ENCODE measurements around the gene LIM2. TPM values are rescaled to one million over a fixed set of nuclear protein-coding genes. Genes with fewer than 3 reads are reported as not detected.

Gene LIM2
- polyA plus RNA-seq, 2 donors, result not detected

DNA sequence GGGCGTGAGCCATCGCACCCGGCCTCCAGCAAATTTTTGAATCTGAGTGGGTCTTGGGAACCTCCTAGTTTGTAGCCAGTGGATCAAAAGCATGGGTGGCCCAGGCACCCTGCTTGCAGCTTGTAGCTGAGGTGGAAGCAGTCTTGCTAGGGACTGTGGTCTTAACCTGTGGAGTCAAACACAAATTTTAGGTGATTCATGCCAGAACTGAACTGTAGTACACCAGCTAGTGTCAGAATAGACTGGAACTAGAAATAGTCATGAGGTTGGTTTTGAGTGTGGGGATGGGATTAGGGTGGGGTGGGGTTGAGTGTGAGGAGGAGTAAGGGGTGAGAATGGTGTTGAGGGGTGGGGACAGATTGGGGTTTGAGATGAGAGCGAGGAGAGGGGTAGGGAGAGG lies 5.8 kb downstream of the LIM2 start:
- Histone ChIP-seq H3K27ac (ENCODE audit: low read depth in 2 of 2, low read length in 1 of 2) (no peak overlapping the region), H3K9me3 (ENCODE audit: control insufficient read depth in 2 of 2, insufficient read depth in 1 of 2, low read depth in 1 of 2, low read length in 1 of 2) (no peaks in the 10 kb centered on the region), H3K4me3 (ENCODE audit: low read depth in 1 of 2, low read length in 2 of 2) (no peak overlapping the region), H3K27me3 (ENCODE audit: control insufficient read depth in 1 of 2, insufficient read depth in 2 of 2, low read length in 2 of 2) (no peaks in the 10 kb centered on the region), H3K4me1 (ENCODE audit: control insufficient read depth in 2 of 2, insufficient read depth in 2 of 2, low read length in 1 of 2) (no peaks in the 10 kb centered on the region), H3K36me3 (ENCODE audit: control insufficient read depth in 2 of 2, insufficient read depth in 2 of 2, low read length in 1 of 2) (no peaks in the 10 kb centered on the region)
- WGBS, 2 donors, result 96 to 98% methylated on average over 4 of the region's 4 CpGs

DNA sequence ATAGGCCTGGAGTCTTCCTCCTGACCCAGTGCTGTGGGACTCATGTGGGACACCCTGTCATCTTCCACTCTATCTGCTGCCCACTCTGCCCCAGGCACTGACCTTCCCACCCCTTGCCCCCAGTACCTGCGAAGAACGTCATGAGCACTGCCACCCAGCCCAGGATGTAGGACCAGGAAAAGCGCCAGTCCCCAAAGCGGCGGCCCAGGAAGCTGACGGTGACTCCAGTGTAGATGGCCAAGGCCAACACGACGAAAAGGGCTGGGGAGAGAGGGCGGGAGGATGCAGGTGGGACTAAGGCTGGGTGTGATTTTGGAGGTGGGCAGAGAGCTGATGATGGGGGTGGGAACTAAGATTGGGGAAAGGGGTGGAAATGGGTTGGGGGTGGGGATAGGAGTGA lies 7.4 kb downstream of the LIM2 start:
- Histone ChIP-seq H3K27me3 (ENCODE audit: control insufficient read depth in 1 of 2, insufficient read depth in 2 of 2, low read length in 2 of 2) (no peaks in the 10 kb centered on the region), H3K9me3 (ENCODE audit: control insufficient read depth in 2 of 2, insufficient read depth in 1 of 2, low read depth in 1 of 2, low read length in 1 of 2) (no peaks in the 10 kb centered on the region), H3K4me1 (ENCODE audit: control insufficient read depth in 2 of 2, insufficient read depth in 2 of 2, low read length in 1 of 2) (no peaks in the 10 kb centered on the region), H3K36me3 (ENCODE audit: control insufficient read depth in 2 of 2, insufficient read depth in 2 of 2, low read length in 1 of 2) (no peaks in the 10 kb centered on the region), H3K27ac (ENCODE audit: low read depth in 2 of 2, low read length in 1 of 2) (no peak overlapping the region), H3K4me3 (ENCODE audit: low read depth in 1 of 2, low read length in 2 of 2) (no peak overlapping the region)
- WGBS, 2 donors, result 91 to 95% methylated on average over 9 of the region's 9 CpGs

- Histone ChIP-seq H3K4me1 (ENCODE audit: control insufficient read depth in 2 of 2, insufficient read depth in 2 of 2, low read length in 1 of 2) (no peaks in the 10 kb centered on the region), H3K36me3 (ENCODE audit: control insufficient read depth in 2 of 2, insufficient read depth in 2 of 2, low read length in 1 of 2) (no peaks in the 10 kb centered on the region), H3K27me3 (ENCODE audit: control insufficient read depth in 1 of 2, insufficient read depth in 2 of 2, low read length in 2 of 2) (no peaks in the 10 kb centered on the region), H3K9me3 (ENCODE audit: control insufficient read depth in 2 of 2, insufficient read depth in 1 of 2, low read depth in 1 of 2, low read length in 1 of 2) (no peaks in the 10 kb centered on the region), H3K27ac (ENCODE audit: low read depth in 2 of 2, low read length in 1 of 2) (no peak overlapping the region), H3K4me3 (ENCODE audit: low read depth in 1 of 2, low read length in 2 of 2) (no peak overlapping the region)
- 84 to 85% methylated on average over 2 of the region's 2 CpGs for WGBS, 2 donors
Measured at GRCh38 chr19:51377422-51377821, 10.4 kb downstream of the LIM2 start.

GRCh38 chr19:51375504-51376221 lies 12.1 kb downstream of the LIM2 start:
- H3K27ac ChIP-seq (ENCODE audit: low read depth in 2 of 2, low read length in 1 of 2), result no peak overlapping the region
- H3K36me3 ChIP-seq (ENCODE audit: control insufficient read depth in 2 of 2, insufficient read depth in 2 of 2, low read length in 1 of 2), result no peaks in the 10 kb centered on the region
- WGBS, 2 donors, result 68 to 74% methylated on average over 10 to 11 of the region's 11 CpGs
- no peaks in the 10 kb centered on the region for H3K4me1 ChIP-seq (ENCODE audit: control insufficient read depth in 2 of 2, insufficient read depth in 2 of 2, low read length in 1 of 2)
- H3K27me3 ChIP-seq (ENCODE audit: control insufficient read depth in 1 of 2, insufficient read depth in 2 of 2, low read length in 2 of 2), result no peaks in the 10 kb centered on the region
- H3K9me3 ChIP-seq (ENCODE audit: control insufficient read depth in 2 of 2, insufficient read depth in 1 of 2, low read depth in 1 of 2, low read length in 1 of 2), result no peaks in the 10 kb centered on the region
- H3K4me3 ChIP-seq (ENCODE audit: low read depth in 1 of 2, low read length in 2 of 2), result no peak overlapping the region

DNA sequence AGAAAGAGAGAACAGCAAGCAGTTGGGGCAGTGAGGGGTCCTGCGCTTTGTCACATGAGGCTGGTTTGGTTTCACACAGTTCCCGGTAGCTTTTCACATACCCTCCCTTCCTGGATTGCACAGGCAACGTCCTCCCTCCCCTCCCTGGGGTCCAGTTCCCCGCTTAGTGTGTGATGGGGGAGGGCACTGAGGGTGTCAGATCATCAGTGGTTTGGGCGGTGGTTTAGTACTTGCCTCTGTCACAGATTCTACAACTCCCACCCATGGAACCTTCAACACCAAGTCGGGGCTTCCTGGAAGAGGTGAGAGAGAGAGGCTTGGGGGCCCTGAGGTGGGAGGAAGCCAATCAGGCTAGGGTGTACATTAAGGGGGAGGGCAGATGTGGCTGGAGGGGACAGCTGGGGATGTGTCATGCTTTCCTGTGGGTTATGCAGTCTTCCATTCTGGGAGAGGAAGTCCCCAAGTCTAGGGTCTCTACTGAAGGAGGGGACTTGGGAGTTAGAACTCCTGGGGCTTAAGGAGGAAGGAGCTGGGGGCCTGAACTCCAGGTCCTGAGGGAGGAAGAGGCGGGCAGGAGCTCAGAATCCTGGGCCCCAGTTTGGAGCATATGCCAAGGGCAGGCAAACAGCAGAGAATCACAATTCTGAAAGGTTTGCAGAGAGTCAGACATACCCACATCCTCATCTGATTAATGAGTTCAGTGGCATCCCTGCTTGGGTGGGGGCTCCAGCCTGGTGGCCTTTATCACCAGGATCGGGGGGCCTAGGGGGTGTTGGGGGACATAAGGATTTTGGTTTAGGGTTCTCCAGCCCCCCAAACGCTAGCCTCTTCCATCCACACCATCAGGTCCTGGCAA lies 14.9 kb downstream of the LIM2 start, which contains the start of gene NKG7:
Gene NKG7, minus strand, starts transcription at position 6 of the 856 bp plus-strand sequence. CDS start 119 bp downstream, outside the sequence.
- WGBS, 2 donors, result 47 to 49% methylated on average over 9 of the region's 9 CpGs
- H3K9me3 ChIP-seq (ENCODE audit: control insufficient read depth in 2 of 2, insufficient read depth in 1 of 2, low read depth in 1 of 2, low read length in 1 of 2), result no peaks in the 10 kb centered on the region
- no peaks in the 10 kb centered on the region for H3K36me3 ChIP-seq (ENCODE audit: control insufficient read depth in 2 of 2, insufficient read depth in 2 of 2, low read length in 1 of 2)
- peaks cover 0 to 5% of the 10 kb centered on the region in 2 donors for H3K4me1 ChIP-seq (ENCODE audit: control insufficient read depth in 2 of 2, insufficient read depth in 2 of 2, low read length in 1 of 2)
- peak within 1 kb of the TSS in 1 of 2 donors; percentile 8 for H3K4me3 ChIP-seq (ENCODE audit: low read depth in 1 of 2, low read length in 2 of 2)
- H3K27ac ChIP-seq (ENCODE audit: low read depth in 2 of 2, low read length in 1 of 2), result peak within 1 kb of the TSS; percentile 4 to 65
- no peaks in the 10 kb centered on the region for H3K27me3 ChIP-seq (ENCODE audit: control insufficient read depth in 1 of 2, insufficient read depth in 2 of 2, low read length in 2 of 2)

DNA sequence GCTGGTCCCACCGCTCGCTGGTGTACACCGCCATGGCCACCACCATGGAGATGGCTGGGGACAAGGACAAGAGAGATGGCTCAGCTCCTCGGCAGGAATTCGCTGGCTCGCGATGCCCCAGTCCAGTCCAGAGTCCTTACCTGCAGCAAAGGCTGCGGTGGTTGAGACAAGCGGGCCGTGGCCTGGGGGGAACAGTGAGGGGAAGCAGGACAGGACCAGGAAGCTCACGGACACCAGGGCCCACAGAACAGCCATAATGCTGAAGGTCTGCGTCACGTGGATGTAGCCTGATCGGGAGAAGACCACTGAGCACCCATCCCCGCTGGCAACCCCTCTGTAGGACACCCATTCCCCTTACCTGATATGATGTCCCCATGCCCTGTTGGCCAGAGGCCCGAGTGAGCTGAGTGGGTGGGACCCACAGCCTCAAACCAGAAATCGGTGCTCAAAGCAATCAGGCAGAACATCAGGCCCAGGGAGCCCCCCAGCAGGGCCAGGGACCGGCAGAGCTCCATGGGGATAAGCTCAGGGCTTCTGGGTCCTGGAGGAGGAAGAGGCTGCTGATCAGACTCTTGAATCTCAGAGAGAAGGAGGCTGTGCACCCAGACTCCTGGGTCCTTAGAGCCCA lies 15.6 kb downstream of the LIM2 start:
- Histone ChIP-seq H3K4me3 (ENCODE audit: low read depth in 1 of 2, low read length in 2 of 2) (peak overlapping the region in 1 of 2 donors; percentile 8), H3K9me3 (ENCODE audit: control insufficient read depth in 2 of 2, insufficient read depth in 1 of 2, low read depth in 1 of 2, low read length in 1 of 2) (no peaks in the 10 kb centered on the region), H3K4me1 (ENCODE audit: control insufficient read depth in 2 of 2, insufficient read depth in 2 of 2, low read length in 1 of 2) (peaks cover 0 to 5% of the 10 kb centered on the region in 2 donors), H3K27ac (ENCODE audit: low read depth in 2 of 2, low read length in 1 of 2) (peak overlapping the region; percentile 4 to 65), H3K27me3 (ENCODE audit: control insufficient read depth in 1 of 2, insufficient read depth in 2 of 2, low read length in 2 of 2) (no peaks in the 10 kb centered on the region), H3K36me3 (ENCODE audit: control insufficient read depth in 2 of 2, insufficient read depth in 2 of 2, low read length in 1 of 2) (no peaks in the 10 kb centered on the region)
- WGBS, 2 donors, result 78 to 79% methylated on average over 18 of the region's 18 CpGs

- Histone ChIP-seq H3K9me3 (ENCODE audit: control insufficient read depth in 2 of 2, insufficient read depth in 1 of 2, low read depth in 1 of 2, low read length in 1 of 2) (no peaks in the 10 kb centered on the region), H3K27ac (ENCODE audit: low read depth in 2 of 2, low read length in 1 of 2) (no peak overlapping the region), H3K4me1 (ENCODE audit: control insufficient read depth in 2 of 2, insufficient read depth in 2 of 2, low read length in 1 of 2) (peaks cover 0 to 5% of the 10 kb centered on the region in 2 donors), H3K4me3 (ENCODE audit: low read depth in 1 of 2, low read length in 2 of 2) (no peak overlapping the region), H3K36me3 (ENCODE audit: control insufficient read depth in 2 of 2, insufficient read depth in 2 of 2, low read length in 1 of 2) (no peaks in the 10 kb centered on the region), H3K27me3 (ENCODE audit: control insufficient read depth in 1 of 2, insufficient read depth in 2 of 2, low read length in 2 of 2) (no peaks in the 10 kb centered on the region)
- 73 to 74% methylated on average over 8 of the region's 8 CpGs for WGBS, 2 donors
Measured at GRCh38 chr19:51371186-51371690, 16.5 kb downstream of the LIM2 start.

- H3K4me3 ChIP-seq (ENCODE audit: low read depth in 1 of 2, low read length in 2 of 2), result no peak overlapping the region
- H3K9me3 ChIP-seq (ENCODE audit: control insufficient read depth in 2 of 2, insufficient read depth in 1 of 2, low read depth in 1 of 2, low read length in 1 of 2), result no peaks in the 10 kb centered on the region
Measured at GRCh38 chr19:51370230-51370629, 17.5 kb downstream of the LIM2 start.

More at GRCh38 chr19:51370230-51370629, 17.5 kb downstream of the LIM2 start:
- 63 to 79% methylated on average over 4 of the region's 4 CpGs for WGBS, 2 donors
- H3K4me1 ChIP-seq (ENCODE audit: control insufficient read depth in 2 of 2, insufficient read depth in 2 of 2, low read length in 1 of 2), result peaks cover 0 to 7% of the 10 kb centered on the region in 2 donors
- no peaks in the 10 kb centered on the region for H3K27me3 ChIP-seq (ENCODE audit: control insufficient read depth in 1 of 2, insufficient read depth in 2 of 2, low read length in 2 of 2)
- H3K36me3 ChIP-seq (ENCODE audit: control insufficient read depth in 2 of 2, insufficient read depth in 2 of 2, low read length in 1 of 2), result no peaks in the 10 kb centered on the region
- H3K27ac ChIP-seq (ENCODE audit: low read depth in 2 of 2, low read length in 1 of 2), result no peak overlapping the region

Measured in esophagus (tissue), 2 donors.